Prostate gland (tissue), 2 donors: ENCODE results near the gene MAGI2. TPM values are rescaled to one million over a fixed set of nuclear protein-coding genes. Genes with fewer than 3 reads are reported as not detected.

Experiments
- DNase-seq: peaks from one replicate; pipeline ENCODE4 v3.0.0-alpha.2; 2019; ENCODE audit warnings: low spot score
- H3K27ac ChIP-seq, 2 donors: fragments of 200-600 bp; sonication (generic); 2 replicates each; pipeline ENCODE4 v1.5.1; 2017 to 2019
- H3K27me3 ChIP-seq: fragments of 200-600 bp; sonication (generic); replicated peaks from 2 replicates; pipeline ENCODE4 v1.5.1; 2019; ENCODE audit not compliant: insufficient read depth
- H3K36me3 ChIP-seq, 2 donors: fragments of 200-600 bp; sonication (generic); 1 replicate in 1 of 2; 2 replicates in 1 of 2; pipeline versions ENCODE4 v1.5.1 to v1.8.1; 2017 to 2019
- H3K4me1 ChIP-seq: fragments of 200-600 bp; sonication (generic); replicated peaks from 2 replicates; pipeline ENCODE4 v1.5.1; 2019
- H3K4me3 ChIP-seq, 2 donors: fragments of 200-600 bp; sonication (generic); 2 replicates each; pipeline ENCODE4 v1.5.1; 2017 to 2019
- H3K9me3 ChIP-seq: fragments of 200-600 bp; sonication (generic); 2 replicates; pipeline ENCODE4 v1.5.1; 2017
- POLR2A ChIP-seq: fragments of 450-650 bp; IDR thresholded peaks from one replicate; pipeline ENCODE4 v1.6.1; 2016; ENCODE audit warnings: antibody characterized with exemption, mild to moderate bottlenecking
- POLR2AphosphoS5 ChIP-seq: sonication (generic); formaldehyde crosslinking; IDR thresholded peaks from one replicate; pipeline ENCODE4 v1.6.1; 2017; ENCODE audit warnings: antibody characterized with exemption
- WGBS: methylation state at CpG from one replicate; pipeline ENCODE4 v1.1.5; 2018; 5-methylcytosine and 5-hydroxymethylcytosine counted together
- intact Hi-C: fragments of 100-400 bp; cut with DNase I; formaldehyde crosslinking; loops from one replicate; pipeline ENCODE4 v1.14.2; 2022
- total RNA-seq, 2 donors: library from RNA; depleted of rRNA; stranded (reverse); fragments of >200 nt; gene quantifications; one replicate each; pipeline ENCODE4 v1.1.0, GENCODE V29; 2016
- TF ChIP-seq, protein P1 (sequence below), 4 experiments: fragments of 200-600 bp in 2 of 4; fragments of 450-650 bp in 2 of 4; sonication (generic) in 2 of 4; IDR thresholded peaks; 1 replicate in 3 of 4; 2 replicates in 1 of 4; pipeline ENCODE4 v1.5.1; 2016 to 2019; ENCODE audit warnings: antibody characterized with exemption in 4 of 4, mild to moderate bottlenecking in 2 of 4, moderate library complexity in 2 of 4

Gene MAGI2
- total RNA-seq, 2 donors from 2014 or later: 27.1 to 31.3 TPM

DNA sequence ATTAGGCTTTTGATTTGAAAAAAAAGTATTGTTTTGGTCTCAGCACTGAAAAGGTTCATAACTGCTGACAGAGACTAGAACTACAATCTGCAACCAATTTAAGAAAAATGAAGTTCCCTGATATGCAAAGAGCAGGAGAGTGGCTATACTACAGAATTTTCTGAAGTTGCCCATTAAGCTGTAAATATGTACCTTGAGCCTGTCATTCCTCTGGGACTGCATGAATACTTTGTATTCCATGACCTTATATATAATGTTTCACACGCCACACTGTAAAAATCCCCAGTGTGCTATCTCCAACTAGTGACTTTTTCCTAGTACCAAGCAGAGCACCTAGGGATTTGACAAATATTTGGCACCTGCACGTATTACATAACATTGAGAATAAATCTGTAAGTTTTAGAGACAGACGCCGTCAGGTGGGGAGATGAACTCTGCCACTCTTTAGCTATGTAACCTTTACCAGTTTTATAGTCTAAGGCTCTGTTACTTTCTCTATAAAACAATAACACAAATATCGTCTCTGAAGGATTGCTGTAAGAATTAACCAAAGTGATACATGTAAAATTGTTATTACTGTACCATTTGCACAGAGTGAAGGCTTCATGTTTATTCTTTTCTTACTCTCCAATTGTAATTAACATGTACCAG lies 235.4 kb downstream of the MAGI2 start:
- intact Hi-C loops: no loop called here

DNA sequence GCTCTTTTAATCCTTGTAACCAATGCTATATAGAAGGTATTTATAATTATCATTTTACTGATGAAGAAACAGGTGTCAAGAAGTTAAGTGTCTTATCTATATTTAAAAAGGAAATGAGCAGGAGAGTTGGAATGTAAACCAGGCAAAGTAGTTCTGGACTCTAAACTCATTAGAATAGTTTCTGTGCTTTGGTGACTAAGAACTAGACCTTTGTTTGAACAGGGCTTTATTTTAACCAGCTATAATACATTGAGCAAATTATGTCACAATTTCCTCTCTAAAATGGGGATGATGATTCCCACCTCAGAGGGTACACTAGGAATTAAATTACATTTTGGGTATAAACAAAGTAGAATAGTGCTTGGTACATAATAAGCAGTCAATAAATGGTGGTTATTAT lies 236.0 kb downstream of the MAGI2 start:
- H3K36me3 ChIP-seq: no peaks in the 10 kb centered on the region
- no peaks in the 10 kb centered on the region for H3K9me3 ChIP-seq
- H3K27me3 ChIP-seq: no peaks in the 10 kb centered on the region
- TF ChIP-seq, protein P1, sequence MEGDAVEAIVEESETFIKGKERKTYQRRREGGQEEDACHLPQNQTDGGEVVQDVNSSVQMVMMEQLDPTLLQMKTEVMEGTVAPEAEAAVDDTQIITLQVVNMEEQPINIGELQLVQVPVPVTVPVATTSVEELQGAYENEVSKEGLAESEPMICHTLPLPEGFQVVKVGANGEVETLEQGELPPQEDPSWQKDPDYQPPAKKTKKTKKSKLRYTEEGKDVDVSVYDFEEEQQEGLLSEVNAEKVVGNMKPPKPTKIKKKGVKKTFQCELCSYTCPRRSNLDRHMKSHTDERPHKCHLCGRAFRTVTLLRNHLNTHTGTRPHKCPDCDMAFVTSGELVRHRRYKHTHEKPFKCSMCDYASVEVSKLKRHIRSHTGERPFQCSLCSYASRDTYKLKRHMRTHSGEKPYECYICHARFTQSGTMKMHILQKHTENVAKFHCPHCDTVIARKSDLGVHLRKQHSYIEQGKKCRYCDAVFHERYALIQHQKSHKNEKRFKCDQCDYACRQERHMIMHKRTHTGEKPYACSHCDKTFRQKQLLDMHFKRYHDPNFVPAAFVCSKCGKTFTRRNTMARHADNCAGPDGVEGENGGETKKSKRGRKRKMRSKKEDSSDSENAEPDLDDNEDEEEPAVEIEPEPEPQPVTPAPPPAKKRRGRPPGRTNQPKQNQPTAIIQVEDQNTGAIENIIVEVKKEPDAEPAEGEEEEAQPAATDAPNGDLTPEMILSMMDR (IDR thresholded peaks at IDR 0.05): no peak
- no peak for TF ChIP-seq POLR2AphosphoS5
- TF ChIP-seq POLR2A: no peak
- intact Hi-C loops: no loop called here
- no peak overlapping the region for H3K27ac ChIP-seq
- no peak overlapping the region for H3K4me3 ChIP-seq
- no peak for DNase-seq
- no peaks in the 10 kb centered on the region for H3K4me1 ChIP-seq

More for the DNA sequence above, 235.4 kb downstream of the MAGI2 start:
- WGBS: 63% methylated on average over 5 of the region's 5 CpGs
- Histone ChIP-seq H3K27me3 (no peaks in the 10 kb centered on the region), H3K4me3 (no peak overlapping the region), H3K9me3 (no peaks in the 10 kb centered on the region), H3K27ac (no peak overlapping the region), H3K4me1 (no peaks in the 10 kb centered on the region), H3K36me3 (no peaks in the 10 kb centered on the region)
- TF ChIP-seq POLR2AphosphoS5: no peak
- TF ChIP-seq, protein P1 (IDR thresholded peaks at IDR 0.05): no peak
- TF ChIP-seq POLR2A: no peak
- no peak for DNase-seq

GRCh38 chr7:79216236-79216635 lies 237.2 kb downstream of the MAGI2 start:
- no peaks in the 10 kb centered on the region for H3K36me3 ChIP-seq
- WGBS: 94% methylated on average over 4 of the region's 4 CpGs
- H3K4me3 ChIP-seq: no peak overlapping the region
- no peaks in the 10 kb centered on the region for H3K4me1 ChIP-seq
- H3K27ac ChIP-seq: no peak overlapping the region
- H3K27me3 ChIP-seq: no peaks in the 10 kb centered on the region
- TF ChIP-seq POLR2AphosphoS5 (no peak), POLR2A (no peak)
- TF ChIP-seq, protein P1 (IDR thresholded peaks at IDR 0.05): no peak
- DNase-seq: no peak
- intact Hi-C loops: no loop called here
- H3K9me3 ChIP-seq: no peaks in the 10 kb centered on the region

DNA sequence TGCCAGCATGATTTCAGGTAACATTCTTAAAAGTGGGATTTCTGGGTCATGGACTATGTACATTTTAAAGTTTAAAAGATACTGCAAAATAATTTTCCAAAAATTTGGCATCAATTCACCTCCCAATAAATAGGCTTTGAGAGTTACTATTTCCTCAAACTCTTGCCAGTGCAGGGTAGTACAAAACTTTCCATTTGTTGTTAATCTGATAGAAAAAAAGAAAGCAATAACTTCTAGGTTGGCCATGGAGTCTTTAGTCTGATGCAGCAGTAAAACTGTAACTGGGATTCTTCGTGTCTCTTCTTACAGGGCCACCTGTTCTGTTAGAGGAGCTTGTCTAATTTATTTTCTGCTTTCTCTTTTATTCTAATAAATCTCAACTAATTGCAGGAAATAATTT lies 241.1 kb downstream of the MAGI2 start:
- TF ChIP-seq POLR2A (no peak), POLR2AphosphoS5 (no peak)
- TF ChIP-seq, protein P1 (IDR thresholded peaks at IDR 0.05): no peak
- H3K4me3 ChIP-seq: no peak overlapping the region
- 45% methylated on average over 1 of the region's 1 CpG for whole genome bisulfite sequencing
- H3K27me3 ChIP-seq: no peaks in the 10 kb centered on the region
- H3K4me1 ChIP-seq: no peaks in the 10 kb centered on the region
- H3K36me3 ChIP-seq: no peaks in the 10 kb centered on the region
- no peak for DNase-seq
- H3K9me3 ChIP-seq: no peaks in the 10 kb centered on the region
- no peak overlapping the region for H3K27ac ChIP-seq
- intact Hi-C loops: no loop called here

GRCh38 chr7:79211724-79212123 lies 241.7 kb downstream of the MAGI2 start:
- 96% methylated on average over 2 of the region's 2 CpGs for WGBS
- no peak overlapping the region for H3K4me3 ChIP-seq
- intact Hi-C loops: no loop called here
- no peaks in the 10 kb centered on the region for H3K36me3 ChIP-seq
- H3K27ac ChIP-seq: no peak overlapping the region
- H3K27me3 ChIP-seq: no peaks in the 10 kb centered on the region
- TF ChIP-seq POLR2A (no peak), POLR2AphosphoS5 (no peak)
- TF ChIP-seq, protein P1 (IDR thresholded peaks at IDR 0.05): no peak
- H3K4me1 ChIP-seq: no peaks in the 10 kb centered on the region
- no peaks in the 10 kb centered on the region for H3K9me3 ChIP-seq
- DNase-seq: no peak
